NCI-H69 (cell line): ENCODE results near the gene TUBD1.

Experiments
- DNase-seq: peaks from one replicate; lab custom pipeline; 2025; lab: John Stamatoyannopoulos, UW

Gene TUBD1

GRCh38 chr17:59825533-59826322, 67.0 kb downstream of the TUBD1 start:
- DNase-seq: no peak

- DNase-seq: peak; percentile 68
Observed at GRCh38 chr17:59815965-59816364, 76.8 kb downstream of the TUBD1 start.

GRCh38 chr17:59814685-59815084, 78.1 kb downstream of the TUBD1 start:
- no peak for DNase-seq

- DNase-seq: no peak
Observed at GRCh38 chr17:59814276-59814675, 78.5 kb downstream of the TUBD1 start.

GRCh38 chr17:59812139-59812538, 80.6 kb downstream of the TUBD1 start:
- no peak for DNase-seq

- DNase-seq: peak; percentile 32
Observed at GRCh38 chr17:59811209-59811608, 81.5 kb downstream of the TUBD1 start.

- no peak for DNase-seq
Observed at GRCh38 chr17:59810894-59811153, 81.9 kb downstream of the TUBD1 start.
